Upper lobe of right lung (tissue), 1 donor: ENCODE data around the gene CRACDL. TPM values are rescaled to one million over a fixed set of nuclear protein-coding genes. Genes with fewer than 3 reads are reported as not detected.
"Not testable (repeated sequence)": the region's sequence is repeated elsewhere in the genome, so short reads cannot be mapped to it uniquely, and the experiment has no call there.

Experiments used
- ATAC-seq: fragments of 200-7000 bp; cut with Tn5 transposase; one replicate; pipeline ENCODE4 v1.9.1; 2020; ENCODE audit warnings: mild to moderate bottlenecking, moderate library complexity
- DNase-seq: peaks from one replicate; pipeline ENCODE4 v3.0.0-alpha.2; 2020
- H3K27ac ChIP-seq: fragments of 200-600 bp; one replicate; pipeline ENCODE4 v1.8.0; 2022
- H3K27me3 ChIP-seq: fragments of 200-600 bp; one replicate; pipeline ENCODE4 v1.8.0; 2022; ENCODE audit warnings: mild to moderate bottlenecking
- H3K36me3 ChIP-seq: fragments of 200-600 bp; one replicate; pipeline ENCODE4 v1.8.0; 2022
- H3K4me1 ChIP-seq: fragments of 200-600 bp; one replicate; pipeline ENCODE4 v1.8.0; 2022
- H3K4me3 ChIP-seq: fragments of 200-600 bp; one replicate; pipeline ENCODE4 v1.8.0; 2022; ENCODE audit warnings: mild to moderate bottlenecking
- H3K9me3 ChIP-seq: fragments of 200-600 bp; one replicate; pipeline ENCODE4 v1.8.0; 2022
- intact Hi-C: fragments of 100-400 bp; cut with DNase I; formaldehyde crosslinking; loops from one replicate; pipeline ENCODE4 v1.11.0; 2022
- total RNA-seq: library from RNA; stranded (reverse); fragmentation: NEBNext Ultra II Directional; extraction: Animal tissue kit (Norgen Biotek cat#: 25700); gene quantifications from one replicate; pipeline ENCODE4 v1.2.1, GENCODE V29; 2021
- TF ChIP-seq, protein P1 (sequence below): fragments of 200-600 bp; IDR thresholded peaks from one replicate; pipeline ENCODE4 v1.8.0; 2022; ENCODE audit warnings: antibody characterized with exemption
- donor health status: DM: no; HTN: yes; CAD: no; lungs with severe emphysema.

Gene CRACDL
- total RNA-seq, 1 donor from 2014 or later, result 33.3 TPM

DNA sequence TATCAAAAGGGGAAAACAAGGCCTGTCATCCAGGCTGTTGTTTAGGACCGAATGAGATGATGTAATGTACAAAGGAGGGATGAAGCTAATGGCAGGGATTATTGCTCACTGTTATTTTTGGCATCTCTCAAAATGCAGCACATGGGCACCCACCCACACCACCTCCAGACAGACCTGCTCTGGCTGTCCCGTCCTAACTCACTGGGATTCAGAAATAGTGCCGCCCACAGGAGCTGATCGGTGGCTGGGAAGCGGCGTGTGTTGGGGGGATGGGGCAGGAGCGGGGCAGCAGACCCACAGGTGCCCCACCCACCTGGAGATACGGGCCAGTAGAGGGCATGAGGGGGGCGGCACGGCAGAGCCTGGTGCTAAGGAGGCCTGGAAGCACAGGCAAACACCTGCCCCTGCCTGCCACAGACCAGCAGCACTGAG is 52.2 kb downstream of the CRACDL start:
- DNase-seq, result peak; percentile 43
- Histone ChIP-seq H3K4me3 (no peak overlapping the region), H3K9me3 (no peaks in the 10 kb centered on the region), H3K4me1 (no peaks in the 10 kb centered on the region), H3K27me3 (no peaks in the 10 kb centered on the region), H3K36me3 (no peaks in the 10 kb centered on the region), H3K27ac (no peak overlapping the region)
- intact Hi-C loops, result no loop called here
- peak; percentile 21 for ATAC-seq
- TF ChIP-seq, protein P1, sequence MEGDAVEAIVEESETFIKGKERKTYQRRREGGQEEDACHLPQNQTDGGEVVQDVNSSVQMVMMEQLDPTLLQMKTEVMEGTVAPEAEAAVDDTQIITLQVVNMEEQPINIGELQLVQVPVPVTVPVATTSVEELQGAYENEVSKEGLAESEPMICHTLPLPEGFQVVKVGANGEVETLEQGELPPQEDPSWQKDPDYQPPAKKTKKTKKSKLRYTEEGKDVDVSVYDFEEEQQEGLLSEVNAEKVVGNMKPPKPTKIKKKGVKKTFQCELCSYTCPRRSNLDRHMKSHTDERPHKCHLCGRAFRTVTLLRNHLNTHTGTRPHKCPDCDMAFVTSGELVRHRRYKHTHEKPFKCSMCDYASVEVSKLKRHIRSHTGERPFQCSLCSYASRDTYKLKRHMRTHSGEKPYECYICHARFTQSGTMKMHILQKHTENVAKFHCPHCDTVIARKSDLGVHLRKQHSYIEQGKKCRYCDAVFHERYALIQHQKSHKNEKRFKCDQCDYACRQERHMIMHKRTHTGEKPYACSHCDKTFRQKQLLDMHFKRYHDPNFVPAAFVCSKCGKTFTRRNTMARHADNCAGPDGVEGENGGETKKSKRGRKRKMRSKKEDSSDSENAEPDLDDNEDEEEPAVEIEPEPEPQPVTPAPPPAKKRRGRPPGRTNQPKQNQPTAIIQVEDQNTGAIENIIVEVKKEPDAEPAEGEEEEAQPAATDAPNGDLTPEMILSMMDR, result no peak

DNA sequence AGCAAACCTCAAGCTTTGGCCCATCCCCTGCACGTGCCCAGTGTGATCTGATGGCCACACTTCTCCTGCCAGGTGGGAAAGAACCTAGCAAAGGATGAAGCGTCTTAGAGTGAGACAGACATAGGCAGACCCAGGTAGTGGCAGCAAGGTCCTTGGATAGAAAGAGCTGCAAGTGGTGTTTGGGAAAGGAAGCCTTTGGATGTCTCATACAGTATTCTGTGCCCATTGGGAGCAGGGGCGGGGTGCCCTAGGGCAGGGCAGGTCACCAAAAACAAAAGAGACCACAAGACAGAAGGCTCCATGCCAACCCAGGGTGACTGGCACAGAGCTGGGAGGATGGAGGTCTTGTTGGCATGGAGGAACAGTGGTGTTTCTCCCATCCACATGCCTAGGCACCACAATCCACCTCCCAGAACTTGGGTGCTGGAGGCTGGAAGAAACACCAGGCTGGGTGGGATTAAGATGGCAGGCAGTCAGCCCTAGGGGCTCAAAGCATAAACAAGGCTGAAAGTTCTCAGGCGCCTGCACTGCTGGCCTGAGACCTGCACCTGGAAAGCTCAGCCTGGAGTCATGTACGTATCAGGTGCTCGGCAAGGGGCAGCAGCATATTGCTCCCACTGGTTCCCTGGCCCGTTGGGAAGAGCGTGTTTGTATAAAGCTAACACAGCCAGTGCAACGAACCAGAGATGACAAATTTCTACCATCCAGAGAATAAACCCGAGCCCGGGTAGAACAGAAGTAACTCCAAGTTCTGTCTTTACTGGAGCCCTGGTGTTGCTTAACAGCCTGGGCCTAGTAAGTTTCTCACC is 52.9 kb downstream of the CRACDL start:
- intact Hi-C loops, result no loop called here
- no peak for ATAC-seq
- H3K4me1 ChIP-seq, result no peaks in the 10 kb centered on the region

DNA sequence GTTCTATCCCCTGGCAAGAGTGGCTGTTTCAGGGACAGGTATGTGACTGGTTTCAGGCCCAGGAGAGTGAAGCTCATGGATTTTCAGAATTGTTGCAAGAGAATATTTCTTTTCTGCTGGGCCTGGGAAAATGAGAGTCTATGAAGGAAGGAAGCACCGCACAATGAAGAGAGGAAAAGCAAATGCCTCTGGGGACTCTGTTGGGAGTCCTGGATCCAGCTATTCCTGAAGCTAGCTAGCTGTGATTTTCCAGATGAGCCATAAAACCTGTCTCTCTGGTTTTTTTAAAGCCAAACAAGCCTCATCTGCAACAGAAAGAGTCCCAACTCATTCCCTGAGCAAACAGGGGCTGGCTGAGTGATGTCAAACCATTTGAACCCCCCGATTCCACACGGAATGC is 53.7 kb downstream of the CRACDL start:
- intact Hi-C loops, result no loop called here
- DNase-seq, result no peak
- no peak for ATAC-seq

More for the DNA sequence above, 52.9 kb downstream of the CRACDL start:
- TF ChIP-seq, protein P1, result no peak
- no peak overlapping the region for H3K4me3 ChIP-seq
- no peaks in the 10 kb centered on the region for H3K36me3 ChIP-seq
- DNase-seq, result peak; percentile 38
- H3K9me3 ChIP-seq, result no peaks in the 10 kb centered on the region
- H3K27ac ChIP-seq, result no peak overlapping the region
- H3K27me3 ChIP-seq, result no peaks in the 10 kb centered on the region

DNA sequence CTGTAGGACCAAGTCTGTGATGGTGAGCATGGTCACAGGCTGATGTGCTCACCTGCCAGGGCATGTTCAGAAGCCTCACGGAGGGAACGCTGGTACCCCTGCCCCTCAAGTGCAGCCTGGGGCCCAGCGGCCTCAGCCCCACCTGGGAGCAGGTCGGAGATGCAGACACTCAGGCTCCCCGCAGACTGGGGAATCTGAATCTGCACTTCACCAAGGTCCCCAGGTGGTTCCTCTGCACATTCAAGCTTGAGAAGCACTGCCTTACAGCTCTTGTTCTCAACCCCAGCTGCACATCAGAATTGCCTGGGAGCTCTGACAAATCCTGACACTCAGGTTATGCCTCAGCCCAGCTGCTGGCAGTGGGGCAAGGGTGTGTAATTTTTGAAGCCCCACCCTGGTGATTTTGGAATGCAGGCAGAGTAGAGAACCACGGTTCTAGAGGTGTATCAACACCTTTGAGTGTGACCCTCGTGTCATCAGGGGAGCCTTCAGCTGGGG is 54.8 kb downstream of the CRACDL start:
- Histone ChIP-seq H3K4me1 (no peaks in the 10 kb centered on the region), H3K27me3 (no peaks in the 10 kb centered on the region), H3K4me3 (no peak overlapping the region), H3K9me3 (no peaks in the 10 kb centered on the region), H3K36me3 (no peaks in the 10 kb centered on the region), H3K27ac (no peak overlapping the region)
- ATAC-seq (peak; percentile 19), DNase-seq (peak; percentile 44)
- TF ChIP-seq, protein P1, result no peak
- intact Hi-C loops, result no loop called here

More for the DNA sequence above, 53.7 kb downstream of the CRACDL start:
- Histone ChIP-seq H3K27me3 (no peaks in the 10 kb centered on the region), H3K4me1 (no peaks in the 10 kb centered on the region), H3K27ac (no peak overlapping the region), H3K9me3 (no peaks in the 10 kb centered on the region), H3K4me3 (no peak overlapping the region), H3K36me3 (no peaks in the 10 kb centered on the region)
- TF ChIP-seq, protein P1, result no peak

DNA sequence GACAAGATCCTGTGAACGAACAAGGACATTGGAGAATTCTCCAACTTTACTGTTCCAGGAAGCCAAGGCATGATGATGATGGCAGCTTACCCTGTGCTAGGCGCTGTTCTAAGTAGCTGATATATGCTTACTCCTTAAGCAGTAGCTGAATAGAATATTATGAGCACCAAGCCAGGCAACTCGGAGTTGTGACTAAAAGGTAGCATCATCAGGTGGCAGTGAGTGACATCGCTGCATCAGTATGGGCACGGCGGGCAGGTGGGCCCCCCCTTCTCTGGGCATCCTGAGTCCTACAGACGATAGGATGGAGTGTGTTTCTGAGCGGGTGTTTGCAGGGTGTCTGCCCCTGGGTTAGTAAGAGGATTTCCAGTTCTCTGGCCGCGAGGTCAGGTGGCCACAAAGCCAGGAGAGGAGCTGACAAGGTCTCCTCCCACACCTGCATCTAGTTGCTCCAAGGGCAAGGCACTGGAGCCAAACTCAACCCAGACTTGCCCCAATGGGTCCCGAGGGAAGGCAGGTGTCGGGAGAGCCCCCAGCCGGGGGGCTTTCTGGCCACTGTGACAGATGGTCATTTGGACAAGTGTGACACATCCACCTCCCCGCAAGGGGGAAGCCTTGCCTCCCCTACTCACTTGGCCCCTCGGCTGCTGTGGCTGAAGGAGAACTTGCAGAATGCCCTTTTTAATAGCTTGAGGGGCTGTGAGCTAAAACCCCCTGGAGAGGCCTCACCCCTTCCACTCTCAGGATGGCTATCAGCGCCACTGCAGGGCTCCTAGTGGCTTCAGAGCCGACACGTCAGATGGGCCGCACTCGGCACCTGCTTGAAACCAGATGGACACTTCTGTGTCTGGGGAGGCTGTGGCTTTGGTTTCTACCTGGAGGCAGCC is 55.5 kb downstream of the CRACDL start:
- intact Hi-C loops, result no loop called here
- Histone ChIP-seq H3K27me3 (no peaks in the 10 kb centered on the region), H3K9me3 (no peaks in the 10 kb centered on the region)

DNA sequence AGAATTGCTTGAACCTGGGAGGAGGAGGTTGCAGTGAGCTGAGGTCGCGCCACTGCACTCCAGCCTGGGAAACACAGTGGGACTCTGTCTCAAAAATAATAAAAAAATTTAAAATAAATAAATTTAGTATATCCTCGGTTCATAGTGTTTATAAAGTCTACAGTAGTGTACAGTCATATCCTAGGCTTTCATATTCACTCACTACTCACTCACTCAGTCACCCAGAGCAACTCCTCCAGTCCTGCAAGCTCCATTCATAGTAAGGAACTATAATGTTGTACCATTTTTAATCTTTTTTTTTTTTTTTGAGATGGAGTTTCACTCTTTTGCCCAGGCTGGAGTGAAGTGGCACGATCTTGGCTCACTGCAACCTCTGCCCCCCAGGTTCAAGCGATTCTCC is 58.4 kb downstream of the CRACDL start:
- H3K4me1 ChIP-seq, intact Hi-C loops, ATAC-seq, H3K36me3 ChIP-seq, H3K4me3 ChIP-seq, H3K9me3 ChIP-seq, H3K27me3 ChIP-seq, H3K27ac ChIP-seq, DNase-seq: not testable (repeated sequence)

More for the DNA sequence above, 55.5 kb downstream of the CRACDL start:
- no peaks in the 10 kb centered on the region for H3K36me3 ChIP-seq
- TF ChIP-seq, protein P1, result no peak
- peak; percentile 49 for DNase-seq
- H3K4me3 ChIP-seq, result no peak overlapping the region
- ATAC-seq, result no peak
- no peaks in the 10 kb centered on the region for H3K4me1 ChIP-seq
- no peak overlapping the region for H3K27ac ChIP-seq
